HepG2 (cell line): ENCODE results near the gene CACNA2D3. TPM values are rescaled to one million over a fixed set of nuclear protein-coding genes. Genes with fewer than 3 reads are reported as not detected.
A peak's percentile ranks its signal among the peaks of the same experiment; 100 is the strongest.

Experiments used
- BHLHE40 ChIP-seq: IDR thresholded peaks from 2 replicates; pipeline ENCODE4 v1.6.1; 2011; ENCODE audit warnings: low read length, improper control_type of control experiment
- CCAR2 ChIP-seq: fragments of 200-400 bp; formaldehyde crosslinking; optimal IDR thresholded peaks from 2 replicates; pipeline ENCODE3; 2018; ENCODE audit warnings: low read depth, mild to moderate bottlenecking, low read length, moderate library complexity
- GABPB1 ChIP-seq: IDR thresholded peaks from 2 replicates; pipeline ENCODE4 v1.6.1; 2016; ENCODE audit warnings: mild to moderate bottlenecking, missing genetic modification reagents, moderate library complexity, missing compliant biosample characterization
- GFI1 ChIP-seq: sonication (generic); formaldehyde crosslinking; IDR thresholded peaks from 2 replicates; pipeline ENCODE4 v1.5.0; 2020; ENCODE audit warnings: missing genetic modification reagents, mild to moderate bottlenecking, borderline replicate concordance
- JUND ChIP-seq: sonication (generic); formaldehyde crosslinking; IDR thresholded peaks from 2 replicates; pipeline ENCODE4 v1.8.0; 2022; ENCODE audit warnings: mild to moderate bottlenecking, missing genetic modification reagents
- PITX1 ChIP-seq: sonication (generic); formaldehyde crosslinking; IDR thresholded peaks from 2 replicates; pipeline ENCODE4 v1.5.1; 2020; ENCODE audit warnings: mild to moderate bottlenecking, missing genetic modification reagents
- TP53 ChIP-seq: sonication (generic); formaldehyde crosslinking; conservative IDR thresholded peaks from 2 replicates; pipeline ENCODE4 v1.4.0; 2020; ENCODE audit warnings: missing genetic modification reagents
- ZFP41 ChIP-seq: sonication (generic); formaldehyde crosslinking; IDR thresholded peaks from 2 replicates; pipeline ENCODE4 v1.4.0; 2020; ENCODE audit warnings: mild to moderate bottlenecking, missing genetic modification reagents, borderline replicate concordance
- ZNF251 ChIP-seq: sonication (generic); formaldehyde crosslinking; IDR thresholded peaks from 2 replicates; pipeline ENCODE4 v1.9.0; 2021; ENCODE audit warnings: mild to moderate bottlenecking, missing genetic modification reagents
- ZNF547 ChIP-seq: sonication (generic); formaldehyde crosslinking; IDR thresholded peaks from 2 replicates; pipeline ENCODE4 v1.5.1; 2020; ENCODE audit warnings: mild to moderate bottlenecking, missing genetic modification reagents
- ZNF605 ChIP-seq: sonication (generic); formaldehyde crosslinking; IDR thresholded peaks from 2 replicates; pipeline ENCODE4 v1.8.0; 2022; ENCODE audit warnings: mild to moderate bottlenecking, missing genetic modification reagents
- ZNF607 ChIP-seq: sonication (generic); formaldehyde crosslinking; IDR thresholded peaks from 2 replicates; pipeline ENCODE4 v1.5.1; 2020; ENCODE audit warnings: missing genetic modification reagents, mild to moderate bottlenecking, borderline replicate concordance
- ZNF670 ChIP-seq: sonication (generic); formaldehyde crosslinking; IDR thresholded peaks from 2 replicates; pipeline ENCODE4 v1.8.0; 2022; ENCODE audit warnings: mild to moderate bottlenecking, missing genetic modification reagents, borderline replicate concordance
- ZNF772 ChIP-seq: sonication (generic); formaldehyde crosslinking; IDR thresholded peaks from 2 replicates; pipeline ENCODE4 v1.5.0; 2020; ENCODE audit warnings: mild to moderate bottlenecking, missing genetic modification reagents
- ZNF782 ChIP-seq: sonication (generic); formaldehyde crosslinking; IDR thresholded peaks from 2 replicates; pipeline ENCODE4 v1.4.0; 2020; ENCODE audit warnings: missing genetic modification reagents, mild to moderate bottlenecking, borderline replicate concordance
- ZSCAN20 ChIP-seq: sonication (generic); formaldehyde crosslinking; IDR thresholded peaks from 2 replicates; pipeline ENCODE4 v1.4.0; 2020; ENCODE audit warnings: missing genetic modification reagents, mild to moderate bottlenecking, borderline replicate concordance
- polyA plus RNA-seq, 8 experiments: library from polyadenylated mRNA; depleted of rRNA in 3 of 8; stranded (reverse) in 7 of 8; unstranded in 1 of 8; fragments of >200 nt; fragmentation: Illumina TruSeq in 4 of 8; extraction: Trizol in 4 of 8; gene quantifications; 2 replicates each; pipeline versions ENCODE4 v1.2.1 to v1.2.3, GENCODE V29; 2011 to 2016; ENCODE audit warnings: low read depth in 4 of 8, missing spikeins in 1 of 8, mixed read lengths in 1 of 8; ENCODE audit not compliant: insufficient read depth in 1 of 8
- total RNA-seq, 5 experiments: library from RNA; depleted of rRNA; stranded (reverse); fragments of >200 nt; fragmentation: Illumina TruSeq; extraction: Trizol; gene quantifications; 2 replicates each; pipeline ENCODE4 v1.2.3, GENCODE V29; 2016; ENCODE audit warnings: low read depth in 1 of 5
- TF ChIP-seq, protein P1 (sequence below): sonication (generic); formaldehyde crosslinking; IDR thresholded peaks from 2 replicates; pipeline ENCODE4 v1.5.0; 2020; ENCODE audit warnings: mild to moderate bottlenecking, missing genetic modification reagents
- TF ChIP-seq, protein P2 (sequence below): sonication (generic); formaldehyde crosslinking; IDR thresholded peaks from 2 replicates; pipeline ENCODE4 v1.5.1; 2020; ENCODE audit warnings: mild to moderate bottlenecking, missing genetic modification reagents
- TF ChIP-seq, protein P3 (sequence below): IDR thresholded peaks from 2 replicates; pipeline ENCODE4 v1.6.1; 2018; ENCODE audit warnings: missing genetic modification reagents, mild to moderate bottlenecking, missing compliant biosample characterization
- TF ChIP-seq, protein P4 (sequence below): sonication (generic); formaldehyde crosslinking; IDR thresholded peaks from 2 replicates; pipeline ENCODE4 v1.5.1; 2020; ENCODE audit warnings: mild to moderate bottlenecking, moderate library complexity, missing genetic modification reagents
- TF ChIP-seq, protein P5 (sequence below): sonication (generic); IDR thresholded peaks from 2 replicates; pipeline ENCODE4 v1.6.1; 2016; ENCODE audit warnings: low read depth, borderline replicate concordance

The CACNA2D3 gene
- total and polyA plus RNA-seq, 2 of the 13 experiments (the other 11 are each of a cell fraction or from before 2014, with no cell fraction given): not detected

DNA sequence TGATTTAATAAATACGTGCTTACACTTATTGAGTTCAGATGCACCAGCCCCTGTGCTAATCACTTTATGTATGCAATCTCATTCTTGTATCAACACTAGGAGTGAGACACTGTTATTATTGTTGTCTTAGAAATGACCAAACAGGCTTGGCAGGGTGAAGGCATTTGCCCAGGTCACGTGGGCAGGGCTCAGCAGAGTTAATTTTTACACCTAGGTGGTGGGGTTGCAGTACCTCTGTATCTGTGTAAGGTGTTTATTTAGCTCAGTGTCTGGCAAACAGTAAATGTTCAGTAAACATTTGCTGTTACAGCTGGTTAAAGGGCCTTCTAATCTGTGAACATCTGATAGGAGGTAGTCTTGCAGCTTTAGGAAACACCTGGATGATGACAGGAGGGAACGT lies 200.0 kb downstream of the CACNA2D3 start (continued):
- TF ChIP-seq, protein P1, sequence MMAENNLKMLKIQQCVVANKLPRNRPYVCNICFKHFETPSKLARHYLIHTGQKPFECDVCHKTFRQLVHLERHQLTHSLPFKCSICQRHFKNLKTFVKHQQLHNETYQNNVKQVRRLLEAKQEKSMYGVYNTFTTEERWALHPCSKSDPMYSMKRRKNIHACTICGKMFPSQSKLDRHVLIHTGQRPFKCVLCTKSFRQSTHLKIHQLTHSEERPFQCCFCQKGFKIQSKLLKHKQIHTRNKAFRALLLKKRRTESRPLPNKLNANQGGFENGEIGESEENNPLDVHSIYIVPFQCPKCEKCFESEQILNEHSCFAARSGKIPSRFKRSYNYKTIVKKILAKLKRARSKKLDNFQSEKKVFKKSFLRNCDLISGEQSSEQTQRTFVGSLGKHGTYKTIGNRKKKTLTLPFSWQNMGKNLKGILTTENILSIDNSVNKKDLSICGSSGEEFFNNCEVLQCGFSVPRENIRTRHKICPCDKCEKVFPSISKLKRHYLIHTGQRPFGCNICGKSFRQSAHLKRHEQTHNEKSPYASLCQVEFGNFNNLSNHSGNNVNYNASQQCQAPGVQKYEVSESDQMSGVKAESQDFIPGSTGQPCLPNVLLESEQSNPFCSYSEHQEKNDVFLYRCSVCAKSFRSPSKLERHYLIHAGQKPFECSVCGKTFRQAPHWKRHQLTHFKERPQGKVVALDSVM (CRISPR knock-in tag): no peak
- TF ChIP-seq GABPB1 (CRISPR knock-in tag) (no peak), ZNF251 (CRISPR knock-in tag) (no peak), PITX1 (CRISPR knock-in tag) (peak; percentile 34; the same call in 1 of the 2 replicates), ZFP41 (CRISPR knock-in tag) (no peak), ZSCAN20 (CRISPR knock-in tag) (no peak), JUND (CRISPR knock-in tag) (no peak), GFI1 (peak; percentile 68; the same call in 1 of the 2 replicates), ZNF772 (CRISPR knock-in tag) (no peak), ZNF547 (no peak), ZNF782 (CRISPR knock-in tag) (no peak), TP53 (CRISPR knock-in tag) (no peak), BHLHE40 (peak; percentile 73), CCAR2 (no peak), ZNF670 (CRISPR knock-in tag) (no peak), ZNF607 (CRISPR knock-in tag) (peak; percentile 58; the same call in 1 of the 2 replicates), ZNF605 (CRISPR knock-in tag) (no peak)
- TF ChIP-seq, protein P2, sequence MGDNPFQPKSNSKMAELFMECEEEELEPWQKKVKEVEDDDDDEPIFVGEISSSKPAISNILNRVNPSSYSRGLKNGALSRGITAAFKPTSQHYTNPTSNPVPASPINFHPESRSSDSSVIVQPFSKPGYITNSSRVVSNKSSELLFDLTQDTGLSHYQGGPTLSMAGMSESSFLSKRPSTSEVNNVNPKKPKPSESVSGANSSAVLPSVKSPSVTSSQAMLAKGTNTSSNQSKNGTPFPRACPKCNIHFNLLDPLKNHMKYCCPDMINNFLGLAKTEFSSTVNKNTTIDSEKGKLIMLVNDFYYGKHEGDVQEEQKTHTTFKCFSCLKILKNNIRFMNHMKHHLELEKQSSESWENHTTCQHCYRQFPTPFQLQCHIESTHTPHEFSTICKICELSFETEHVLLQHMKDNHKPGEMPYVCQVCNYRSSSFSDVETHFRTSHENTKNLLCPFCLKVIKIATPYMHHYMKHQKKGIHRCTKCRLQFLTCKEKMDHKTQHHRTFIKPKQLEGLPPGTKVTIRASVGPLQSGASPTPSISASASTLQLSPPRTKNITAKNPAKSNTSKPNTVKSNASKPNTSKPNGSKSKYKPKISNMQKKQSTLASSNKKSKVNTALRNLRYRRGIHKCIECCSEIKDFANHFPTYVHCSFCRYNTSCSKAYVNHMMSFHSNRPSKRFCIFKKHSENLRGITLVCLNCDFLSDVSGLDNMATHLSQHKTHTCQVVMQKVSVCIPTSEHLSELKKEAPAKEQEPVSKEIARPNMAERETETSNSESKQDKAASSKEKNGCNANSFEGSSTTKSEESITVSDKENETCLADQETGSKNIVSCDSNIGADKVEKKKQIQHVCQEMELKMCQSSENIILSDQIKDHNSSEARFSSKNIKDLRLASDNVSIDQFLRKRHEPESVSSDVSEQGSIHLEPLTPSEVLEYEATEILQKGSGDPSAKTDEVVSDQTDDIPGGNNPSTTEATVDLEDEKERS: no peak
- TF ChIP-seq, protein P3, sequence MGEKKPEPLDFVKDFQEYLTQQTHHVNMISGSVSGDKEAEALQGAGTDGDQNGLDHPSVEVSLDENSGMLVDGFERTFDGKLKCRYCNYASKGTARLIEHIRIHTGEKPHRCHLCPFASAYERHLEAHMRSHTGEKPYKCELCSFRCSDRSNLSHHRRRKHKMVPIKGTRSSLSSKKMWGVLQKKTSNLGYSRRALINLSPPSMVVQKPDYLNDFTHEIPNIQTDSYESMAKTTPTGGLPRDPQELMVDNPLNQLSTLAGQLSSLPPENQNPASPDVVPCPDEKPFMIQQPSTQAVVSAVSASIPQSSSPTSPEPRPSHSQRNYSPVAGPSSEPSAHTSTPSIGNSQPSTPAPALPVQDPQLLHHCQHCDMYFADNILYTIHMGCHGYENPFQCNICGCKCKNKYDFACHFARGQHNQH (CRISPR knock-in tag): 0 out of 2 replicates have a peak, but pooled peaks have one; percentile 24
- TF ChIP-seq, protein P4, sequence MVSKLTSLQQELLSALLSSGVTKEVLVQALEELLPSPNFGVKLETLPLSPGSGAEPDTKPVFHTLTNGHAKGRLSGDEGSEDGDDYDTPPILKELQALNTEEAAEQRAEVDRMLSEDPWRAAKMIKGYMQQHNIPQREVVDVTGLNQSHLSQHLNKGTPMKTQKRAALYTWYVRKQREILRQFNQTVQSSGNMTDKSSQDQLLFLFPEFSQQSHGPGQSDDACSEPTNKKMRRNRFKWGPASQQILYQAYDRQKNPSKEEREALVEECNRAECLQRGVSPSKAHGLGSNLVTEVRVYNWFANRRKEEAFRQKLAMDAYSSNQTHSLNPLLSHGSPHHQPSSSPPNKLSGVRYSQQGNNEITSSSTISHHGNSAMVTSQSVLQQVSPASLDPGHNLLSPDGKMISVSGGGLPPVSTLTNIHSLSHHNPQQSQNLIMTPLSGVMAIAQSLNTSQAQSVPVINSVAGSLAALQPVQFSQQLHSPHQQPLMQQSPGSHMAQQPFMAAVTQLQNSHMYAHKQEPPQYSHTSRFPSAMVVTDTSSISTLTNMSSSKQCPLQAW (CRISPR knock-in tag): peak; percentile 61; the same call in 1 of the 2 replicates
- TF ChIP-seq, protein P5, sequence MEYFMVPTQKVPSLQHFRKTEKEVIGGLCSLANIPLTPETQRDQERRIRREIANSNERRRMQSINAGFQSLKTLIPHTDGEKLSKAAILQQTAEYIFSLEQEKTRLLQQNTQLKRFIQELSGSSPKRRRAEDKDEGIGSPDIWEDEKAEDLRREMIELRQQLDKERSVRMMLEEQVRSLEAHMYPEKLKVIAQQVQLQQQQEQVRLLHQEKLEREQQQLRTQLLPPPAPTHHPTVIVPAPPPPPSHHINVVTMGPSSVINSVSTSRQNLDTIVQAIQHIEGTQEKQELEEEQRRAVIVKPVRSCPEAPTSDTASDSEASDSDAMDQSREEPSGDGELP: peak; percentile 68
